GM18951 (cell line): Measurements from ENCODE around the gene KRTAP12-4.
"Not testable (repeated sequence)": the region's sequence is repeated elsewhere in the genome, so short reads cannot be mapped to it uniquely, and the experiment has no call there.

ENCODE experiments used
- POLR2A ChIP-seq: IDR thresholded peaks from 4 replicates; pipeline ENCODE4 v1.6.1; 2011; ENCODE audit warnings: mild to moderate bottlenecking; ENCODE audit not compliant: insufficient read length, insufficient read depth; ENCODE audit errors: extremely low read depth
- in situ Hi-C: fragments of 300-500 bp; cut with MboI; formaldehyde crosslinking; loops from one replicate; pipeline ENCODE4 v1.12.0; 2022; ENCODE audit warnings: low sequenced_read_pairs, mixed read lengths, inconsistent platforms; ENCODE audit not compliant: unreplicated experiment

KRTAP12-4 gene

GRCh38 chr21:44644878-44645277 lies 9.6 kb downstream of the KRTAP12-4 start:
- no peak for TF ChIP-seq POLR2A
- in situ Hi-C loops = no loop called here

- in situ Hi-C loops = no loop called here
- no peak for TF ChIP-seq POLR2A
These were observed 10.6 kb downstream of the KRTAP12-4 start for GRCh38 chr21:44643741-44644310.

- no peak for TF ChIP-seq POLR2A
- in situ Hi-C loops = no loop called here
These were observed 13.7 kb downstream of the KRTAP12-4 start for GRCh38 chr21:44640761-44641160.

GRCh38 chr21:44639331-44639655 lies 15.2 kb downstream of the KRTAP12-4 start:
- in situ Hi-C loops = no loop called here
- TF ChIP-seq POLR2A = no peak

- in situ Hi-C loops = not testable (repeated sequence)
These were observed 15.7 kb downstream of the KRTAP12-4 start for GRCh38 chr21:44638506-44639330.

- in situ Hi-C loops = not testable (repeated sequence)
These were observed 16.6 kb downstream of the KRTAP12-4 start for GRCh38 chr21:44637851-44638348.

GRCh38 chr21:44637018-44637850 lies 17.2 kb downstream of the KRTAP12-4 start, which contains the start of gene KRTAP10-10:
KRTAP10-10 (plus strand) TSS chr21:44637356; CDS start chr21:44637418, 62 bp downstream.
- no peak for TF ChIP-seq POLR2A
- in situ Hi-C loops = no loop called here

- in situ Hi-C loops = no loop called here
- no peak for TF ChIP-seq POLR2A
These were observed 18.0 kb downstream of the KRTAP12-4 start for GRCh38 chr21:44636209-44637017.

GRCh38 chr21:44632067-44632466 lies 22.4 kb downstream of the KRTAP12-4 start:
- no peak for TF ChIP-seq POLR2A
- in situ Hi-C loops = no loop called here

- no peak for TF ChIP-seq POLR2A
- in situ Hi-C loops = no loop called here
These were observed 24.0 kb downstream of the KRTAP12-4 start for GRCh38 chr21:44630440-44630839.

- in situ Hi-C loops = no loop called here
These were observed 25.6 kb downstream of the KRTAP12-4 start for GRCh38 chr21:44628707-44629391.

GRCh38 chr21:44627831-44628233 lies 26.6 kb downstream of the KRTAP12-4 start:
- in situ Hi-C loops = not testable (repeated sequence)

More at GRCh38 chr21:44628707-44629391, 25.6 kb downstream of the KRTAP12-4 start:
- TF ChIP-seq POLR2A = no peak

GRCh38 chr21:44627181-44627822 lies 27.2 kb downstream of the KRTAP12-4 start:
- in situ Hi-C loops = not testable (repeated sequence)
